GM10248 (cell line): ENCODE measurements around the gene IGFBPL1.

Experiments used
- CTCF ChIA-PET: fragments of 300-600 bp; sonication (Branson Sonifier 250); formaldehyde crosslinking; extraction: SDS; loops from one replicate; lab custom pipeline; 2021; ENCODE audit warnings: antibody characterized with exemption; lab: Yijun Ruan, JAX
- POLR2A ChIA-PET: fragments of 350-650 bp; sonication (Branson Sonifier 250); formaldehyde crosslinking; extraction: SDS; loops from one replicate; lab custom pipeline; 2020; ENCODE audit warnings: antibody characterized with exemption; lab: Yijun Ruan, JAX
- DNase-seq: peaks from one replicate; pipeline ENCODE4 v3.0.0; 2012; ENCODE audit errors: extremely low spot score
- TF ChIP-seq, protein P1 (sequence below): IDR thresholded peaks from 2 replicates; pipeline ENCODE4 v1.5.1; 2012; ENCODE audit warnings: mild to moderate bottlenecking, low read depth; ENCODE audit errors: extremely low read depth, missing control alignments, control extremely low read depth

Gene IGFBPL1

DNA sequence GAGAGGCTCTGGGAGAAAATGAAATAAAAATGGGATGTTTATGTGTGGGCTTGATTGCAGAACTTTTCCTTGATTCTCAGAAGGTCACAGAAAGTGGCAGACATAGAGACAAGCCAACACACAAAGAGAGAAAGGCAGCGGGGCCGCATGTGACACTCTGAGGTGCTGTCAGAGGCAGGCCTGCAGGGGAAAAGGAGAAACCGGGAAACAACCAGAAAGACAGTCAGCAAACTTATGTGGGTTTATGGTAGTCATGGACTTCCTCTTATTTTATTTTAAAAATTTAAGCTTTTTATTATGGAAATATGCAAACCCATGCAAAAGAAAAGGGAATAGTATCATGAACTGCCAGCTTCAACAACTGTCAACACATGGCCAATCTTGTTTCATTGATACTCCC lies 16.3 kb upstream of the IGFBPL1 start:
- ChIA-PET POLR2A (no interaction called here), CTCF (interaction anchor here (1.3 to 1.5 kb wide), 2 partner anchors 8 to 10 kb away, joined by 3 to 6 read pairs; no protein-coding TSS in a partner anchor)
- no peak for DNase-seq
- TF ChIP-seq, protein P1, sequence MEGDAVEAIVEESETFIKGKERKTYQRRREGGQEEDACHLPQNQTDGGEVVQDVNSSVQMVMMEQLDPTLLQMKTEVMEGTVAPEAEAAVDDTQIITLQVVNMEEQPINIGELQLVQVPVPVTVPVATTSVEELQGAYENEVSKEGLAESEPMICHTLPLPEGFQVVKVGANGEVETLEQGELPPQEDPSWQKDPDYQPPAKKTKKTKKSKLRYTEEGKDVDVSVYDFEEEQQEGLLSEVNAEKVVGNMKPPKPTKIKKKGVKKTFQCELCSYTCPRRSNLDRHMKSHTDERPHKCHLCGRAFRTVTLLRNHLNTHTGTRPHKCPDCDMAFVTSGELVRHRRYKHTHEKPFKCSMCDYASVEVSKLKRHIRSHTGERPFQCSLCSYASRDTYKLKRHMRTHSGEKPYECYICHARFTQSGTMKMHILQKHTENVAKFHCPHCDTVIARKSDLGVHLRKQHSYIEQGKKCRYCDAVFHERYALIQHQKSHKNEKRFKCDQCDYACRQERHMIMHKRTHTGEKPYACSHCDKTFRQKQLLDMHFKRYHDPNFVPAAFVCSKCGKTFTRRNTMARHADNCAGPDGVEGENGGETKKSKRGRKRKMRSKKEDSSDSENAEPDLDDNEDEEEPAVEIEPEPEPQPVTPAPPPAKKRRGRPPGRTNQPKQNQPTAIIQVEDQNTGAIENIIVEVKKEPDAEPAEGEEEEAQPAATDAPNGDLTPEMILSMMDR = no peak

DNA sequence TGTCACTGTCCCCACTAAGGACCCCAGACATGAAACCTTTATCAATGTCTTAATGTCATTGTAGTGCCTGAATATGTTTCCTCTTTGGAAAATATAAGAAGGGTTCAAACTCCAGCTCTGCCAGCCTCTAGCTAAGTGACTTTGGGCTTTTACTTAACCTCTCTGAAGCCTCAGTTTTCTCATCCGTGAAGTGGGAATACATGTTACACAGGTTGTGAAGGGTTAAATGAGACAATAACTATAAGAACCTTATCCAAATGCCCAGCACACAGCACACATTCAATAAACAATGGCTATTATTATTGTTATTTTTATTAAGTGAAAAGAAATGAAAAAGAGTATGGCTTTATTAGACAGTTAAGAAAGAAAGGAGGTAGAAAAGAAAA lies 15.7 kb upstream of the IGFBPL1 start:
- ChIA-PET POLR2A (no interaction called here), CTCF (interaction anchor here (1.5 kb wide), 1 partner anchor 11 kb away, joined by 3 read pairs; no protein-coding TSS in a partner anchor)
- no peak for DNase-seq

DNA sequence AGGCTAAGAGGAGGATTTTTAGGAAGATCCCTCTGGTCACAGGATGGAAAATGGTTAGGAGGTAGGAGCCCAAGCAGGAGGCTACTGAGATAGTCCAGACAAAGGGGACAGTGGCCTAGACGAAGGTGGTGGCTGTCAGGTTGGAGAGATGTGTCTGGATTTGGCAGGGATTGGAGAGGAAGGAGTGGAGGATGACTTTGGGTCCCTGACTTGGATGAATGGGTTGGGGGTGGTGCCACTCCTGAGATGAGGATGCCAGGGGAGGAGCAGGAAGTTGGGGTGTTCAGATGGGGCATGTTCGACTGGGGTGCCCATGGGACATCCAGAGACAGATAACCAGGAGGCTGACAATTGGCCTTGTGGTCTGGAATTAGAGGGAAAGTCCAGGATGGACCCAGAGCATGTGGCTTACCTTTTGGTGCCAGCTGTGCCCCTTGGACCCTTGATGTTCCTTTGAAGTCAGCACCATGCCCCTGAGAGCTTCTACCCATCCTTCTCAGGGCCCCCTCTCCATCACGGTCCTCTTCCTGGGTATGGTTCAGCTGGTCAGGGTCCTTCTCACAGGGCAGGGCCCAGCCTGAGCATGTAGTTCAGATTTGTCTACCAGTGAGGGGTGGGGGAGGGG lies 15.1 kb upstream of the IGFBPL1 start:
- no peak for DNase-seq
- TF ChIP-seq, protein P1 = no peak
- CTCF ChIA-PET = interaction anchor here (1.5 kb wide), 1 partner anchor 11 kb away, joined by 3 read pairs; no protein-coding TSS in a partner anchor
- POLR2A ChIA-PET = no interaction called here

More for the DNA sequence above, 15.7 kb upstream of the IGFBPL1 start:
- TF ChIP-seq, protein P1 = no peak

DNA sequence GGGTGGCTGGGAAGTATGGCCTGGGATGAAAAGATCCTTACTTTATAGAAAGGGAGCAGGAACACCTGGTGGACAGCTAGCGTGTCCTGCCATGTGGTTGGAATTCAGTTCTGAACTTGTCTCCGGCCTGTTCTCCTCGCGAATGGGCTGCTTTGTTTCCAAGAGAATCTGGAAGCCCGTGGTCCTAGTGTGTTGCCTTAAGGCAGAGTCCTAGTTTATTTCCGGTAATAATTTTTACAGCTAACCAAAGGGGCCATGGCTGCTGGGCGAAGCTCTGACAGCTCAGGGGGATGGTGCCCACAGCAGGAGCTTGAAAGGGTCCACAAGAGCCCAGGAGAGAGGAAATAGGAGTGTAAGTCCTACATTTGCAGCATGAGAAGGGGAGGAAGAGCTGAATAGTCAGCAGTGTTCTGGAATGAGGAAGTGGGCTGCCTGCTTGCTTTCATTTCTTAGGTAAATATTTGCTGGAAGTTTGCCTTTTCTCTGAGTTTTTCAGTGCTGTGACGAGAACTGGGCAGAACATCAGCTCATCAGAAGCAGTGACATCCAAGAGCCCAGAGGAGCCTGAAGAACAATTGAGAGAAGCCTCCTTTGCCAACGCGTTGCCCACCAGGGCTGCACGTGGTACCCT lies 13.1 kb upstream of the IGFBPL1 start:
- ChIA-PET POLR2A (no interaction called here), CTCF (interaction anchor here (1.4 to 3.7 kb wide), 3 partner anchors 9 to 26 kb away, joined by 4 to 17 read pairs (median 5); no protein-coding TSS in a partner anchor)
- TF ChIP-seq, protein P1 = no peak
- DNase-seq = no peak

DNA sequence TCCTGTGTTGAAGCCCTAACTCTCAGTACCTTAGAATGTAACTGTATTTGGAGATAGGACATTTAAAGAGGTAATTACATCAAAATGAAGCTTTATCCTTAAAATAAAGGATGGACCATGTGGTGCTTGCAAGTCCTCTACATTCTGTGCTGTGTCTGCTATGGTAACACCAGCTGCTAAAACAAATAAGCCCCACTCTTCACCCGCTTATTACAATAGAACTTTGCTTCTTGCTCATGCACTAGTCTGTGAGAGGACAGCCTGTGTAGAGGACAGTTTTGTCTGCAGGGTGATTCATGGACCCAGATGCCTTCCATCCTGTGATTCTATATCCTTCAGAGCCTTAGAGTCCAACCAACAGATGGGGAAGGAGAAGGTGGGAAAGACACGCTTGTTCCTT lies 12.5 kb upstream of the IGFBPL1 start:
- ChIA-PET POLR2A (no interaction called here), CTCF (interaction anchor here (1.4 to 3.7 kb wide), 3 partner anchors 8 to 26 kb away, joined by 4 to 17 read pairs (median 5); no protein-coding TSS in a partner anchor)
- no peak for DNase-seq
- TF ChIP-seq, protein P1 = no peak

DNA sequence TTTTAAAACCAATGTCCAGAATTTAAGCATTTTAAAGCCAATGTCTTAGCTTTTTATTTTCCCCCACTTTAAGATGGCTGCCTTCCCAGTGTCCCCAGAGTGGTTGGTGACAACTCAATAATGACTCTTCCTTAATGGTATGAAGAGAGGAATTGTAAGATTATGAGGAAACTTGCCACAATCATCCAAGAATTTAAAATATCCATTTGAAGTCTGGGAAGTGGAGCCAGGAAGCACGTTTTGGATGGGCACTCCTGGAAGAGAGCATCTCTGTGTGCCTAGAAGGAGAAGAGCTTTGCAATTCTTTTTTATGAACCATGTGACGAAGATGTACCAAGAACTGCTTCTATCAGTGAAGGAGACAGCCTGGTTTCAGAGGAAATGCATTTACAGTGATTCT lies 11.3 kb upstream of the IGFBPL1 start:
- DNase-seq = no peak
- POLR2A ChIA-PET = no interaction called here
- TF ChIP-seq, protein P1 = no peak
- CTCF ChIA-PET = interaction anchor here (3.7 kb wide), 1 partner anchor 18 kb away, joined by 17 read pairs; no protein-coding TSS in a partner anchor
